A673 (cell line): ENCODE measurements around the gene DIP2C.

Experiments
- CTCF ChIP-seq: fragments of 300-800, 200-600 bp; sonication (generic); conservative IDR thresholded peaks from 2 replicates; pipeline ENCODE4 v1.5.1; 2017; ENCODE audit warnings: low read depth, mild to moderate bottlenecking, antibody characterized with exemption, low read length, moderate library complexity, mixed read lengths
- EZH2 ChIP-seq: fragments of 200-600 bp; sonication (generic); IDR thresholded peaks from 2 replicates; pipeline ENCODE4 v1.6.1; 2017; ENCODE audit warnings: borderline replicate concordance, low read depth, mild to moderate bottlenecking, mixed read lengths, antibody characterized with exemption, low read length; ENCODE audit not compliant: poor library complexity, severe bottlenecking

- no peak for TF ChIP-seq CTCF
- TF ChIP-seq EZH2: no peak
These were observed 19.4 kb downstream of the DIP2C start for GRCh38 chr10:670038-670437.
